Thoracic aorta (tissue), 2 donors: ENCODE measurements around the gene MYO1F. TPM values are rescaled to one million over a fixed set of nuclear protein-coding genes. Genes with fewer than 3 reads are reported as not detected.

Experiments used
- ATAC-seq: fragments of 150-250 bp; one replicate; pipeline ENCODE4 v1.8.0; 2017; ENCODE audit warnings: low read depth; ENCODE audit not compliant: insufficient number of reproducible peaks, low FRiP score
- DNase-seq: peaks from one replicate; pipeline ENCODE4 v3.0.0-alpha.2; 2020; ENCODE audit warnings: low spot score
- H3K27ac ChIP-seq, 2 donors: fragments of 200-600 bp; sonication (generic); 1 replicate in 1 of 2; 2 replicates in 1 of 2; pipeline ENCODE4 v1.5.1; 2016; ENCODE audit warnings: mild to moderate bottlenecking in 2 of 2, moderate library complexity in 2 of 2
- H3K27me3 ChIP-seq: fragments of 200-600 bp; sonication (generic); replicated peaks from 2 replicates; pipeline ENCODE4 v1.6.0; 2016; ENCODE audit warnings: mild to moderate bottlenecking; ENCODE audit not compliant: insufficient read depth
- H3K36me3 ChIP-seq: fragments of 200-600 bp; sonication (generic); one replicate; pipeline ENCODE4 v1.5.1; 2016
- H3K4me1 ChIP-seq, 2 donors: fragments of 200-600 bp; sonication (generic); 1 replicate in 1 of 2; 2 replicates in 1 of 2; pipeline versions ENCODE4 v1.5.1 to v1.6.0; 2016; ENCODE audit warnings: low read depth in 2 of 2, mild to moderate bottlenecking in 1 of 2; ENCODE audit not compliant: control insufficient read depth in 1 of 2
- H3K4me3 ChIP-seq: fragments of 200-600 bp; sonication (generic); 2 replicates; pipeline ENCODE4 v1.5.1; 2016; ENCODE audit warnings: mild to moderate bottlenecking
- H3K9me3 ChIP-seq: fragments of 200-600 bp; sonication (generic); 2 replicates; pipeline ENCODE4 v1.5.1; 2016
- total RNA-seq, 2 donors: library from RNA; depleted of rRNA; stranded (reverse); fragments of >200 nt; gene quantifications; one replicate each; pipeline versions ENCODE4 v1.1.0 to v1.2.3, GENCODE V29; 2016
- TF ChIP-seq, protein P1 (sequence below): fragments of 200-600 bp; sonication (generic); IDR thresholded peaks from one replicate; pipeline ENCODE4 v1.5.1; 2019; ENCODE audit warnings: antibody characterized with exemption

MYO1F gene
- total RNA-seq, 2 donors from 2014 or later: 29.6 to 33.9 TPM

DNA sequence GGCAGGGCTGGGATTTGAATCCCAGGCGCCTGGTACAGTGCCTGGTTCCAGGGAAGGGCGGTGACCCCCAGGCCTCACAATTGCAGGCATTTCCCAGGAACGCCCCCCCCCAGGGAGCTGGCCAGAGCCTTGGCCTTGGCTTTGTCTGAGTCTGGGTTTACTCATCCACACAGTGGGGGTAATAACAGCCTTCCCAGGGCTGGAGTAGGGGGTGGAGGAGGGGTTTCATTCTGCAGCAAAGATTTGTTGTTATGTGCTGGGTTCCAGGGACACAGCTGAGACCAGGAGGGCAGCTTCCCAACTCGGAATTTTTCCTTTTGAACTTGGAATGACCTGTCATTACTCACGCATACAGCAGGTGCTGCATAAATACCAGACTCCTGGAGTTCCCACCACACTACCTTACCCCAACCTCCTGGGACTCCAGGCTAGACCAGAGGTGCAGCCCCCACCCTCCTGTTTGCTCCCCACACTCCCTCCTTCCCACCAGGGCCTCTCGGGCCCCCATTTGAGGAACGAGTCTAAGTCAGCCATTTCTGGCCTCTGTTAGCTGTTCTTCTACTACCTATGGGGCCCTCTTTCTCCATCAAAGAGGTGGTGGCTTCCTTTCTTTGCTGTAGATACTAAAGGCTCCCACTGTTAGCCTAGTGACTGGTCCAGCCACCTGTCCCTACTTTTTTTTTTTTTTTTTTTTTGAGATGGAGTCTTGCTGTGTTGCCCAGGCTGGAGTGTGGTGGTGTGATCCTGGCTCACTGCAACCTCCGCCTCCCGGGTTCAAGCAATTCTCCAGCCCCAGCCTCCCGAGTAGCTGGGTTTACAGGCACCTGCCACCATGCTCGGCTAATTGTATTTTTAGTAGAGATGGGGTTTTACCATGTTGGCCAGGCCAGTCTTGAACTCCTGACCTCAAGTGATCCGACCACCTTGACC, 34.9 kb upstream of the MYO1F start:
- peak; percentile 63 for DNase-seq

DNA sequence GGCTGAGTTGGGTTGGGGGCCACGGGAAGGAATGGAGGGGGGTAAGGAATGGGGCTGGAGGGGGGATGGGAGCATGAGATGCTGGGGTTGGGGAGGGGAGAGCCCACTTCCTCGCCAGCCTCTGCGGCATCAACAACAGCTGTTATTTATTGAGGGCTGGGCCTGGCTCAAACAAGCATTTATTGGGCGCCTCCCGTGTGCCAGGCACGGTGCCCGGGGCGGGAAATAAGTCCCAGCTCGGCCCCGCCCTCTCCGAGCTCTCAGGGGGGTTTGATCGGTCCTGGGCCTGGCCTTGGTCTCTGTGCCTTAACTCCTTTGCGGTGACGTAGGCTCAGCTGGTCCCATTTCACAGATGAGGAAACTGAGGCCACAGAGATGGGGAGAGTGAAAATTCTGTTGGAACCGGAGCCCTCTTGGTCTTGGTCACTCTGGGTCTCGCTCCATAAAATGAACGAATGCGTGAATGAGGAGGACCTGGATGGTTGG, 34.2 kb upstream of the MYO1F start:
- TF ChIP-seq, protein P1, sequence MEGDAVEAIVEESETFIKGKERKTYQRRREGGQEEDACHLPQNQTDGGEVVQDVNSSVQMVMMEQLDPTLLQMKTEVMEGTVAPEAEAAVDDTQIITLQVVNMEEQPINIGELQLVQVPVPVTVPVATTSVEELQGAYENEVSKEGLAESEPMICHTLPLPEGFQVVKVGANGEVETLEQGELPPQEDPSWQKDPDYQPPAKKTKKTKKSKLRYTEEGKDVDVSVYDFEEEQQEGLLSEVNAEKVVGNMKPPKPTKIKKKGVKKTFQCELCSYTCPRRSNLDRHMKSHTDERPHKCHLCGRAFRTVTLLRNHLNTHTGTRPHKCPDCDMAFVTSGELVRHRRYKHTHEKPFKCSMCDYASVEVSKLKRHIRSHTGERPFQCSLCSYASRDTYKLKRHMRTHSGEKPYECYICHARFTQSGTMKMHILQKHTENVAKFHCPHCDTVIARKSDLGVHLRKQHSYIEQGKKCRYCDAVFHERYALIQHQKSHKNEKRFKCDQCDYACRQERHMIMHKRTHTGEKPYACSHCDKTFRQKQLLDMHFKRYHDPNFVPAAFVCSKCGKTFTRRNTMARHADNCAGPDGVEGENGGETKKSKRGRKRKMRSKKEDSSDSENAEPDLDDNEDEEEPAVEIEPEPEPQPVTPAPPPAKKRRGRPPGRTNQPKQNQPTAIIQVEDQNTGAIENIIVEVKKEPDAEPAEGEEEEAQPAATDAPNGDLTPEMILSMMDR: no peak
- ATAC-seq (no peak), DNase-seq (no peak)
- Histone ChIP-seq H3K9me3 (no peaks in the 10 kb centered on the region), H3K27me3 (no peaks in the 10 kb centered on the region), H3K4me3 (no peak overlapping the region), H3K36me3 (no peaks in the 10 kb centered on the region), H3K27ac (peak overlapping the region; percentile 65 to 76), H3K4me1 (peaks cover 22 to 47% of the 10 kb centered on the region in 2 donors)

More for the DNA sequence above, 34.9 kb upstream of the MYO1F start:
- no peak for ATAC-seq
- Histone ChIP-seq H3K9me3 (no peaks in the 10 kb centered on the region), H3K27ac (peak overlapping the region; percentile 65 to 76), H3K4me1 (peaks cover 19 to 40% of the 10 kb centered on the region in 2 donors), H3K27me3 (no peaks in the 10 kb centered on the region), H3K36me3 (no peaks in the 10 kb centered on the region), H3K4me3 (no peak overlapping the region)
- TF ChIP-seq, protein P1: no peak

DNA sequence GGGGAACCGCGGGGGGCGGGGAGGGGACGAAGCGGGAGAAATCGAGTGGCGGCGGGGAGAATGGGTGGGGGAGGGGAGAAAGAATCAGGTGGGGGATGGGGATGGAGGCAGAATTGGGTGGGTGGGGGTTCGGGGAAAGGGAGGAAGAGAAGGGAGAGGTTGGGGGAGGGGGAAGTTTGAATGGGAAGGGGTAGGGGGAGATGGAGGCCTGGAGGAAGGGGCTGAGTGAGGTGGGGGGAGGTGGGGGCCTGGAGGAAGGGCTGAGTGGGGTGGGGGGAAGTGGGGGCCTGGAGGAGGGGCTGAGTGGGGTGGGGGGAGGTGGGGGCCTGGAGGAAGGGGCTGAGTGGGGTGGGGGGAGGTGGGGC, 33.7 kb upstream of the MYO1F start:
- no peaks in the 10 kb centered on the region for H3K9me3 ChIP-seq
- peaks cover 22 to 52% of the 10 kb centered on the region in 2 donors for H3K4me1 ChIP-seq
- DNase-seq (no peak), ATAC-seq (no peak)
- H3K27me3 ChIP-seq: no peaks in the 10 kb centered on the region
- no peaks in the 10 kb centered on the region for H3K36me3 ChIP-seq
- TF ChIP-seq, protein P1: no peak
- H3K27ac ChIP-seq: peak overlapping the region; percentile 71 to 90
- peak overlapping the region; percentile 84 for H3K4me3 ChIP-seq

DNA sequence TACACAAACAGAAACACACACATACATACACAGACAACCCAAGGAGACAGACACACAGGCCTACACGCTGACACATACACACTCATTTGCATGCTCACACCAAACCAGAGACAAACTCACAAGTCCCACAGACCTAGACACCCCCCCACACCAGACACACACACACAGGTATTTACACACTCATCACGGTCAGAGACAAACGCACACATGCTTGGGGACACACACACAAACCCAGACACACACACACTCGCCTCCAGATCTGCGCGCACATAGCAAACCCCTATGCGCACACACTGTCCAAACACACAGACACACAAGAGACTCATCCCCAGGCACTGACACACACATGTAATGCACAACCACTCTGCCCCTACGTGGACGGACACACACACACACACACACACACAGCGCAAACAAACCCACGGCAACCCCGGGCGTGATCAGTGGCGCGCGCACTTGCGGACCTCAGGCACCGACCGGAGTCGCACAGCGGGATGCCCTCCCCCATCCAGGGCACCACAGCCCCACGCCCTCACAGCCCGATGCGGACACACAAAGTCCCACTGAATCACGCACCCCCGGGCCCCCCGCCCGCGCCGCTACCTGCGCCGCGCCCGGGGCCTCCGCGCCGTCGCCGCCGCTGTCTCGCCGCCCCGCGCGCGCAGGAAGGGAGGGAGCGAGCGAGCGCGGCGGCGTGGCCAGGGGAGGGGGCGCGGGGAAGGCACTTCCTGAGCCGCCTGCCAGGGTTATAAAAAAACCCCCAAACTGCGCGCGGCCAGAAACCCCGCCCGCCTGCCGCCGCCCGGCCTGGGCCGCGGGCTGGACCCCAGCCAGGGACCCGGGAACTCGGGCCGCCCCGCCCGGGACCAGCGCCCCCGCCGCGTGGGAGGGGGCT, 33.0 kb upstream of the MYO1F start, which contains the start of gene ADAMTS10:
Gene ADAMTS10 (minus strand): TSS at position 675 of the 895 bp plus-strand sequence. CDS start 5,005 bp downstream, outside the sequence.
- Histone ChIP-seq H3K9me3 (no peaks in the 10 kb centered on the region), H3K36me3 (peaks cover 6% of the 10 kb centered on the region), H3K4me1 (peaks cover 22 to 47% of the 10 kb centered on the region in 2 donors), H3K27me3 (no peaks in the 10 kb centered on the region), H3K4me3 (peak within 1 kb of the TSS; percentile 84), H3K27ac (peak within 1 kb of the TSS; percentile 71 to 90)
- ATAC-seq (peak; percentile 1), DNase-seq (no peak)
- TF ChIP-seq, protein P1: no peak
